Stimulated activated naive CD8-positive, alpha-beta T cell treated with anti-CD3 and anti-CD28 coated beads, Interleukin-15, Interleukin-2, amounts not matched to agents 100 U/mL and 50 U/mL, for 24 hours (primary cell): Measurements from ENCODE around the gene SUN5.
A peak's percentile ranks its signal among the peaks of the same experiment; 100 is the strongest.
"Not testable (repeated sequence)": the region's sequence is repeated elsewhere in the genome, so short reads cannot be mapped to it uniquely, and the experiment has no call there.

Experiments used
- ATAC-seq: fragments of 150-1000 bp; cut with Tn5 transposase; one replicate; pipeline ENCODE4 v1.10.0; 2021
- DNase-seq: peaks from one replicate; pipeline ENCODE4 v3.0.0; 2021

Gene SUN5

DNA sequence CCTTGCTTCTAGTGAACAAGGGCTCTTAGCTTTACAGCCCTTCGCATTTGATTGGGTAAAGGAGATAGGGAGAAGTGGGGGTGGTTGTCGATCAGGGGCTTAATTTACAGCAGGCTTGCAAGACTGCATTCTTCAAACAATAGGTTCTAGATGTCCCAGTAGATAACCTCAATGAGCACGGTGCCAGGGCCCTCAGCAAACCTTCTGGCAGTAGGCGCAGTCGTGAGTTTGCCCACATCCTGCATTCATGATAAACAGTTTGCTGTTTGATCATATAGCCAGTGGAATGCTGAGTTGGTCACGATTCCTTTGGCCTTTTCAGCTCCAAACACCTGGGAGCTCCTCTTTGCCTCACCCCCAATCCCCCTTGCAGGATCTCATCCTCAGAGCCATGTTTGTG lies 27.5 kb downstream of the SUN5 start:
- no peak for ATAC-seq
- no peak for DNase-seq

- DNase-seq, result no peak
- no peak for ATAC-seq
Observed at GRCh38 chr20:32975698-32976674, 28.2 kb downstream of the SUN5 start.

DNA sequence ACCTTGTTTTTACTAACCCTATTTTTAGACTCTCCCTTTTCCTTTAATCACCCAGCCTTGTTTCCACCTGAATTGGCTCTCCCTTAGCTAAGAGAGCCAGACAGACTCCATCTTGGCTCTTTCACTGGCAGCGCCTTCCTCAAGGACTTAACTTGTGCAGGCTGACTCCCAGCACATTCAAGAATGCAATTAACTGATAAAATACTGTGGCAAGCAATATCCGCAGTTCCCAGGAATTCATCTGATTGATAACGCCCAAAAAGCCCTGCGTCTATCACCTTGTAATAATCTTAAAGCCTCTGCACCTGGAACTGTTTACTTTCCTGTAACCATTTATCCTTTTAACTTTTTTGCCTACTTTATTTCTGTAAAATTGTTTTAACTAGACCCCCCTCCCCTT lies 29.1 kb downstream of the SUN5 start:
- ATAC-seq, result not testable (repeated sequence)

DNA sequence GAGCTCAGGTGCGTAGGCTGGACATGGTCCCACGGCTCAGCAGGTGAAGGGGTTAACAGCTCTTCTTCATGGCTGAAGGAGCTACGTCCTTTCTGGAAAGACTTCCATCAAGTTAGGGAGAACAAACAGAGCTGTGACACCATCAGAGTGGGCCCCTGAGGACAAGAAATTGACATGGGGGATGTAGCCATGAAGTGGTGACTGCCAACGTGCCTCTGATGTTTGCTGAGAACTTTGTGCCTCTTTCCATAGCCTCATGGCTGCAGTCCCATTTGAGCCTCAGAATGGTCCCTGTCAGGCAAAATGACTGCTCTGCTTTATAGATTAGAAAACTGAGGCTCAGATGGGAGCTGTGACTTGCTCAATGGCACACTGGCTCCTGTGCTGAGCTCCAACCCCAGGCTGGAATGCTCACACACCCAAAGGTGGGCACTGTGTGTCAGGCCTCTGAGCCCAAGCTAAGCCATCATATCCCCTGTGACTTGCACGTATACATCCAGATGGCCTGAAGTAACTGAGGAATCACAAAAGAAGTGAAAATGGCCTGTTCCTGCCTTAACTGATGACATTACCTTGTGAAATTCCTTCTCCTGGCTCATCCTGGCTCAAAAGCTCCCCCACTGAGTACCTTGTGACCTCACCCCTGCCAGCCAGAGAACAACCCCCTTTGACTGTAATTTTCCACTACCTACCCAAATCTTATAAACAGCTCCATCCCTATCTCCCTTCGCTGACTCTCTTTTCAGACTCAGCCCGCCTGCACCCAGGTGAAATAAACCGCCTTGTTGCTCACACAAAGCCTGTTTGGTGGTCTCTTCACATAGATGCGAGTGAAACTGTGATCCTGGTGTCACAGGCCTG lies 29.8 kb downstream of the SUN5 start:
- ATAC-seq, DNase-seq: not testable (repeated sequence)

More for the DNA sequence above, 29.1 kb downstream of the SUN5 start:
- DNase-seq, result not testable (repeated sequence)

- DNase-seq (peak; percentile 18), ATAC-seq (no peak)
Observed at GRCh38 chr20:32973077-32973717, 31.0 kb downstream of the SUN5 start.

- DNase-seq (peak; percentile 80), ATAC-seq (peak; percentile 87)
Observed at GRCh38 chr20:32972181-32973076, 31.8 kb downstream of the SUN5 start.

DNA sequence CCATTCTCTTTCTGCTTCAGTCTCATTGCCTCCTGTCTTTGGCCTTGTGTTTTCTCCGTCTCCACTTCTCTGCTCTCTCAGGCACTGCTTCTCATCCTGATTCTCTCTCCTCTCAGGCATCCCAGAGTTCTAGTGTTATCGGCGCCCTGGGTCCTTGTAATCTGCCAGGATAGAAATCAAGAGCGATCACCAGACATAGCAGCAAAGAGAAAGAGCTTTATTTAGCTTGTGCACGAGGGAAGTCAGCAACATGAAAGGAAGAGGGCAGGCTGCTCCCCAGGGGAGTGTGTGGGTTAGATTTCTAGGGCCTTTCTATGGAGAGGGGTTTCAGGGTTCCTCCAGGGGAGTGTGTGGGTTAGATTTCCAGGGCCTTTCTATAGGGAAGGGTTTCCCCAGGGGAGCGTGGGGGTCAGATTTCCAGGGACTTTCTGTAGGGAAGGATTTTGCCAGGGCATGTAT lies 32.5 kb downstream of the SUN5 start:
- DNase-seq, result peak; percentile 34
- peak; percentile 6 for ATAC-seq

- DNase-seq (no peak), ATAC-seq (no peak)
Observed at GRCh38 chr20:32970973-32971300, 33.3 kb downstream of the SUN5 start.

- ATAC-seq (no peak), DNase-seq (peak; percentile 23)
Observed at GRCh38 chr20:32970115-32970972, 33.9 kb downstream of the SUN5 start.

GRCh38 chr20:32969356-32970114 lies 34.7 kb downstream of the SUN5 start:
- ATAC-seq, result no peak
- DNase-seq, result peak; percentile 20

GRCh38 chr20:32968478-32969241 lies 35.6 kb downstream of the SUN5 start:
- DNase-seq, result peak; percentile 44
- ATAC-seq, result no peak

GRCh38 chr20:32967961-32968457 lies 36.2 kb downstream of the SUN5 start:
- DNase-seq (peak; percentile 47), ATAC-seq (peak; percentile 16)

GRCh38 chr20:32966881-32967781 lies 37.1 kb downstream of the SUN5 start:
- DNase-seq, result peak; percentile 45
- ATAC-seq, result peak; percentile 3

- no peak for DNase-seq
Observed at GRCh38 chr20:32966382-32966781, 37.9 kb downstream of the SUN5 start.

DNA sequence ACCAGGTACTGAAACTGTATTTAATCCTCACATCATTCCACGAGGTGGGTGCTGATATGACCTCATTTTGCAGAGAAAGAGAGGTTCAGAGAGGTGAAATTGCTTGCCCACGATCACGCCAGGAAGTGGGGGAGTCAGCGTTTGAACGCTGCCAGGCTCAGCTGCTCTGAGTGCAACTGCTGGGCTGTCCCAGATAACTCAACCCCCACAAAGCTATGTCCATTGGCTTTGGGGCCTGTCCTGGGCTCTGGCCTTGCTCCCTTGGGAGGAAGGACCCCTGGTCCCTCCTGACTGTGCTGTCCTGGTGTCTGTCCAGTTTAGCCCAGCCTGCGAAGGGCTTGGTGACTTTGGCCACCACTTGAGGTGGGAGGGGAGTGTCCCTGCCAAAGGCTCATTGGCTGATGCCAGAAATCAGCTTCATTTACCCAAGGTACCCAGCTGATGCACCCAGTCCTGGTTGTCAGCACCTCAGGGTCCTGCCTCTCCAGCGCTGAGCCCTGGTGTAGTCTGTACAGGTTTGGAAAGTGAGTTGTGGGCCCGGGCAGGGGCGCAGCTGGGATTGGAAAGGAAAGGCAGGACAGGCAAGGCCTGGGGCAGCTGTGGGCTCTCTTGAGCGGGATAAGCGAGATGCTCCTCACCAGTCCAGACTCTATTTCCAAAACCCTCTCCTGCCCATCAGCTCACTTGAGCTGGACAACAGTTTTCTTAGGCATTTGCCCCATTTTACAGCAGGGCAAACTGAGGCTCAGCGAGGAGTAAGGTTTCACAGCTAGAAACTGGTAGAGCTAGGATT lies 38.5 kb downstream of the SUN5 start:
- ATAC-seq (no peak), DNase-seq (no peak)

More at GRCh38 chr20:32966382-32966781, 37.9 kb downstream of the SUN5 start:
- ATAC-seq, result no peak

DNA sequence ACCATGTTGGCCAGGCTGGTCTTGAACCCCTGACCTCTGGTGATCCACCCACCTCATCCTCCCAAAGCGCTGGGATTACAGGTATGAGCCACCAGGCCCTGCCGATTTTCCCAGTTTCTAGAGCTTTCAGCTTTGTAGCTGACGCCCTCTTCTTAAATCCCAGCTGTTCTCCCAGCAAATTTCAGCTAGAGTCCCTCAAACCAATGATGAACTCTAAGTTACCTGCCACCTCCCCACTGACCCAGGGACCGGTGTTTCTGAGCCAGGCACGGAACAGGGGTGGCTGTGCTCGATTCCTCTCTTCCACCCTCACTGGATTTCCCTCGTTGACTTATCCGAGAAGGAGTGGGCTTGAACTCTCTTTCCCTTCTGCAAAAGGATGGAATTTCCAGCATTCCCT lies 39.1 kb downstream of the SUN5 start:
- ATAC-seq (no peak), DNase-seq (no peak)

DNA sequence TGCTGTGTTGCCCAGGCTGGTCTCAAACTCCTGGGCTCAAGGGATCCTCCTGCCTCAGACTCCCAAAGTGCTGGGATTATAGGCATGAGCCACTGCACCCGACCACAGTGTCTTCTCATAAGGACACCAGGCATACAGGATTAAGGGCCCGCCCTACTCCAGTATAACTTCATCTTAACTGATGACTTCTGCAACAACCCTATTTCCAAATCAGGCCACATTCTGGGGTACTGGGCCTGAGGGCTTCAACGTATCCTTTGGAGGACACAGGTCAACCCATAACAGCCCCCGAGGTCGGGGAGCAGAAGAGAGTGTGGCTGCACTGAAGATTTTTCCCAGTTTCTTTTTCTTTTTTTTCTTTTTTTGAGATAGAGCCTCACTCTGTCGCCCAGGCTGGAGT lies 39.7 kb downstream of the SUN5 start:
- no peak for DNase-seq
- no peak for ATAC-seq
